ENCODE results near the gene MYH7.

Gene MYH7

GRCh38 chr14:23452237-23452636, 16.8 kb upstream of the MYH7 start:
- TF ChIP-seq MYC (IDR thresholded peaks at IDR 0.05; ENCODE audit: low read depth, low read length) (no peak), CTCF (IDR thresholded peaks at IDR 0.05; ENCODE audit: low read depth, low read length) (no peak), MAX (IDR thresholded peaks at IDR 0.05; ENCODE audit: low read depth, low read length) (no peak), POLR2A (IDR thresholded peaks at IDR 0.05; ENCODE audit: extremely low read depth, insufficient read length) (no peak)
- no peak overlapping the region for H3K4me3 ChIP-seq (ENCODE audit: low read depth, low read length)
- no peak for DNase-seq (ENCODE audit: low read depth)

GRCh38 chr14:23450379-23450778, 14.9 kb upstream of the MYH7 start:
- TF ChIP-seq POLR2A (IDR thresholded peaks at IDR 0.05; ENCODE audit: extremely low read depth, insufficient read length) (no peak), CTCF (IDR thresholded peaks at IDR 0.05; ENCODE audit: low read depth, low read length) (no peak), MAX (IDR thresholded peaks at IDR 0.05; ENCODE audit: low read depth, low read length) (no peak)
- no peak for DNase-seq (ENCODE audit: low read depth)
- no peak overlapping the region for H3K4me3 ChIP-seq (ENCODE audit: low read depth, low read length)

- TF ChIP-seq CTCF (IDR thresholded peaks at IDR 0.05; ENCODE audit: low read depth, low read length) (no peak), POLR2A (IDR thresholded peaks at IDR 0.05; ENCODE audit: extremely low read depth, insufficient read length) (no peak), MAX (IDR thresholded peaks at IDR 0.05; ENCODE audit: low read depth, low read length) (no peak)
- H3K4me3 ChIP-seq (ENCODE audit: low read depth, low read length): no peak overlapping the region
These were observed 13.9 kb upstream of the MYH7 start for GRCh38 chr14:23449314-23449713.

GRCh38 chr14:23447361-23448350, 12.2 kb upstream of the MYH7 start:
- H3K4me3 ChIP-seq (ENCODE audit: low read depth, low read length): no peak overlapping the region
- no peak for TF ChIP-seq CTCF (IDR thresholded peaks at IDR 0.05; ENCODE audit: low read depth, low read length)
- no peak for TF ChIP-seq MAX (IDR thresholded peaks at IDR 0.05; ENCODE audit: low read depth, low read length)
- no peak for TF ChIP-seq MYC (IDR thresholded peaks at IDR 0.05; ENCODE audit: low read depth, low read length)
- DNase-seq (ENCODE audit: low read depth): no peak

More at GRCh38 chr14:23449314-23449713, 13.9 kb upstream of the MYH7 start:
- DNase-seq (ENCODE audit: low read depth): no peak

GRCh38 chr14:23446291-23446851, 10.9 kb upstream of the MYH7 start:
- TF ChIP-seq CTCF (IDR thresholded peaks at IDR 0.05; ENCODE audit: low read depth, low read length): no peak
- no peak for TF ChIP-seq MAX (IDR thresholded peaks at IDR 0.05; ENCODE audit: low read depth, low read length)
- TF ChIP-seq MYC (IDR thresholded peaks at IDR 0.05; ENCODE audit: low read depth, low read length): no peak
- TF ChIP-seq POLR2A (IDR thresholded peaks at IDR 0.05; ENCODE audit: extremely low read depth, insufficient read length): no peak
- no peak for DNase-seq (ENCODE audit: low read depth)
- no peak overlapping the region for H3K4me3 ChIP-seq (ENCODE audit: low read depth, low read length)

Measured in NB4 (cell line).